GM12891 (cell line): ENCODE results near the gene BAZ1B.

Experiments used
- POLR2A ChIP-seq: IDR thresholded peaks from 2 replicates; pipeline ENCODE4 v1.6.1; 2011; ENCODE audit warnings: low read depth, low read length, control low read depth
- TAF1 ChIP-seq: IDR thresholded peaks from 2 replicates; pipeline ENCODE4 v1.6.1; 2011; ENCODE audit warnings: low read depth, low read length, control low read depth

- TF ChIP-seq POLR2A (no peak), TAF1 (no peak)
Measured at GRCh38 chr7:73570521-73570920, 48.4 kb upstream of the BAZ1B start.
